ENCODE results near the gene RLBP1.

The RLBP1 gene

DNA sequence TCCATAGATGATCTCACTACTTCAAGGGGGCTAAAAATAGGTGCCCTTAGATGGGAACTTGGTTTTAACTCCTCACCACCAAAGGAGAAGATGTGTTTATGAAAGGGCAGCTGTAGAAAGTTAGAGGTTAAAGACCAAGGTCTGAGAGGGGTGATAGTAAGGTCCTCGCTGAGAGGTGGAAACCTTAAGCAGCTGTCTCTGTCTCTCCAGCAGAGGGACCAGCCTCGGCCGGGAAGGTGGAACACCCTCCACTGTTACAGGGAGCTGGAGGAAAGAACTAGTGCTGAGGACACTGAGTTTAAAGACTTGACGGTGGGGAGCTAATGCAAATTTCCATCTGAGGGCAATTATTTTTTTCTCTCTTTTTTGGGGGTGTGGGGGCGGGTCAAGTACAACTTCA lies 8.9 kb upstream of the RLBP1 start:
- TF ChIP-seq, protein P1, sequence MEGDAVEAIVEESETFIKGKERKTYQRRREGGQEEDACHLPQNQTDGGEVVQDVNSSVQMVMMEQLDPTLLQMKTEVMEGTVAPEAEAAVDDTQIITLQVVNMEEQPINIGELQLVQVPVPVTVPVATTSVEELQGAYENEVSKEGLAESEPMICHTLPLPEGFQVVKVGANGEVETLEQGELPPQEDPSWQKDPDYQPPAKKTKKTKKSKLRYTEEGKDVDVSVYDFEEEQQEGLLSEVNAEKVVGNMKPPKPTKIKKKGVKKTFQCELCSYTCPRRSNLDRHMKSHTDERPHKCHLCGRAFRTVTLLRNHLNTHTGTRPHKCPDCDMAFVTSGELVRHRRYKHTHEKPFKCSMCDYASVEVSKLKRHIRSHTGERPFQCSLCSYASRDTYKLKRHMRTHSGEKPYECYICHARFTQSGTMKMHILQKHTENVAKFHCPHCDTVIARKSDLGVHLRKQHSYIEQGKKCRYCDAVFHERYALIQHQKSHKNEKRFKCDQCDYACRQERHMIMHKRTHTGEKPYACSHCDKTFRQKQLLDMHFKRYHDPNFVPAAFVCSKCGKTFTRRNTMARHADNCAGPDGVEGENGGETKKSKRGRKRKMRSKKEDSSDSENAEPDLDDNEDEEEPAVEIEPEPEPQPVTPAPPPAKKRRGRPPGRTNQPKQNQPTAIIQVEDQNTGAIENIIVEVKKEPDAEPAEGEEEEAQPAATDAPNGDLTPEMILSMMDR (conservative IDR thresholded peaks at IDR 0.05; ENCODE audit: low read depth, low read length), result no peak
- no peaks in the 10 kb centered on the region for H3K27me3 ChIP-seq (ENCODE audit: insufficient read depth, low read depth)
- no peak overlapping the region for H3K9ac ChIP-seq
- no peak overlapping the region for H3K4me3 ChIP-seq (IDR thresholded peaks at IDR 0.05; ENCODE audit: insufficient read depth, low read depth, low read length)
- H3K4me2 ChIP-seq, result no peak overlapping the region
- H2AFZ ChIP-seq (ENCODE audit: low read depth), result no peak overlapping the region
- no peaks in the 10 kb centered on the region for H3K79me2 ChIP-seq (ENCODE audit: insufficient read depth, low read depth)
- H3K36me3 ChIP-seq (ENCODE audit: insufficient read depth), result no peaks in the 10 kb centered on the region
- no peaks in the 10 kb centered on the region for H4K20me1 ChIP-seq (ENCODE audit: insufficient read depth)
- H3K27ac ChIP-seq, result no peak overlapping the region
- H3K4me1 ChIP-seq (ENCODE audit: low read depth, poor library complexity, severe bottlenecking), result no peaks in the 10 kb centered on the region

DNA sequence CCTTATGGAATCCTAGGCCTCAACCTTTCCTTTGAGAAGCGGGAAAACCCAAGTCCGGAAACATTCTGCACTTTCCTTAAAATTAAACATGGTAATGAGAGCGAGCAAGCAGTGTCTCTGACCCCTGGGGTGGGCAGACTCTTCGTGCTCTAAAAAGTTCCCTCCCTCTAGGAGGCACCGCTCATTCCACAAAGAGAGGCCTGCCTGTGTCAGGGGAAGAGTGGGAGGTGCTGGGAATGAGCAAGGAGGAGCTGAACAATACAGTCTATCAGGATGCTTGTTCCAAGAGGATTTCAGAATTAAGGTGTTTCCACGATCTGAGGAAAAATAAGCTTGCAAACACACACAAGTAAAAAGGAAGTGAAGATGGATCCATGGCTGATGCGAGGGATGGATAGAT lies 6.0 kb upstream of the RLBP1 start:
- Histone ChIP-seq H3K9ac (no peak overlapping the region), H4K20me1 (ENCODE audit: insufficient read depth) (no peaks in the 10 kb centered on the region), H3K4me1 (ENCODE audit: low read depth, poor library complexity, severe bottlenecking) (no peaks in the 10 kb centered on the region), H3K27me3 (ENCODE audit: insufficient read depth, low read depth) (no peaks in the 10 kb centered on the region), H3K4me2 (no peak overlapping the region), H3K79me2 (ENCODE audit: insufficient read depth, low read depth) (no peaks in the 10 kb centered on the region), H3K27ac (no peak overlapping the region), H3K4me3 (IDR thresholded peaks at IDR 0.05; ENCODE audit: insufficient read depth, low read depth, low read length) (no peak overlapping the region), H3K36me3 (ENCODE audit: insufficient read depth) (no peaks in the 10 kb centered on the region), H2AFZ (ENCODE audit: low read depth) (no peak overlapping the region)
- TF ChIP-seq, protein P1 (conservative IDR thresholded peaks at IDR 0.05; ENCODE audit: low read depth, low read length), result no peak

DNA sequence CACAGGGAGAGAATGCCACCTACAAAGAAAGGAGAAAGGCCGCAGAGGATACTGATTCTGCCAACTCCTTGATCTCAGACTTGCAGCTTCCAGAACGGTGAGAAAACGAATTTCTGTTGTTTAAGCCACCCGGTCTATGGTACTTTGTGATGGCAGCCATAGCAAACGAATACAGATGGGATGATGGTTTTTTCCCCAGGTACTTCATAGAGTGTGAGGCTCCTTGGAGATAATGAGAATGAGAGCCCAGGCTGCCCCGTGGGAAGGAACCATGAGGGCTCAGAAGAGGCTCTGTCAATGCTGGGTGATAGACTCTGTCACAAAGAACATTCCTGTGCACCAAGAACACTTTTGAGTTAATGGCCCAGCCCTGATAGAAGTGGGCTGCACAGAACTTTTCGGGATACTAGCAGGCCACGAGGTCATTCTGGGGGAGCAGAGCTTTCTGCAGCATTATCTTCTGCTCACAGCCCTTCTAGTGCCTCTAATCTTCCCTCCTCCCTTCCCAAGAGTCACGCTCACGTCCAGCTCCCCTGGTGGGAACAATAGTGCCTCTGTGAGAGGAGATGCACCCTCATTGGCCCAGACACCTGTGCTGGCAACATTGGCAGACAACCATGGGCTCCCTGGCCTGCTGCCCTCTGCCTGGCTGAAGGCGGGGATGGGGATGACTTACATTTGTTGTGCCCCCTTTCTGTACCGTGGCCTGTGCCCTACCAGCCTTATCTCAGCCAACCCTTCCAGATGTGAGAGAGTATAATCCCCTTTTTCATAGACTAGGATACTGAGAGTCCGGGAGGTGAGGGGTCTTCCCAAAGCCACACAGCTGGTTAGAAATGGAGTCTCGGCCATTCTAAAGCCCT lies 5.2 kb upstream of the RLBP1 start:
- H3K79me2 ChIP-seq (ENCODE audit: insufficient read depth, low read depth), result no peaks in the 10 kb centered on the region
- no peak overlapping the region for H2AFZ ChIP-seq (ENCODE audit: low read depth)
- no peaks in the 10 kb centered on the region for H3K27me3 ChIP-seq (ENCODE audit: insufficient read depth, low read depth)
- H3K4me1 ChIP-seq (ENCODE audit: low read depth, poor library complexity, severe bottlenecking), result no peaks in the 10 kb centered on the region
- no peak overlapping the region for H3K27ac ChIP-seq
- H3K4me2 ChIP-seq, result no peak overlapping the region
- no peaks in the 10 kb centered on the region for H4K20me1 ChIP-seq (ENCODE audit: insufficient read depth)
- H3K36me3 ChIP-seq (ENCODE audit: insufficient read depth), result no peaks in the 10 kb centered on the region
- TF ChIP-seq, protein P1 (conservative IDR thresholded peaks at IDR 0.05; ENCODE audit: low read depth, low read length), result no peak
- no peak overlapping the region for H3K4me3 ChIP-seq (IDR thresholded peaks at IDR 0.05; ENCODE audit: insufficient read depth, low read depth, low read length)
- no peak overlapping the region for H3K9ac ChIP-seq

DNA sequence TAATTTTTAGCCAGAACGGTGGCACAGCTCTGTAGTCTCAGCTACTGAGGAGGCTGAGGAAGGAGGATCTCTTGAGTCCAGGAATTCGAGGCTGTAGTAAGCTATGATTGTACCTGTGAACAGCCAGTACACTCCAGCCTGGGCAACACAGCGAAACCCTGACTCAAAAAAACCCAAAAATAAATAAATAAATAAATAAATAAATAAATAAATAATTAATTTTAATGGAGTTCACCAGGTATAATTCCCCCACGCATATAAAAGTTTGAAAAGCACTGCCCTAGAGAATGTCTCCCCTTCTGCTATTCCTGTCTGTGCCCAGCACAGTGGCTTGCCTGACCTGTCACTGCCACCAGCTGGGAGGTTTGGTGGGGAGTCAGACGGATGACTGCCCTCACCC lies 4.2 kb upstream of the RLBP1 start:
- Histone ChIP-seq H2AFZ (ENCODE audit: low read depth) (no peak overlapping the region), H3K36me3 (ENCODE audit: insufficient read depth) (no peaks in the 10 kb centered on the region), H3K79me2 (ENCODE audit: insufficient read depth, low read depth) (no peaks in the 10 kb centered on the region), H3K4me3 (IDR thresholded peaks at IDR 0.05; ENCODE audit: insufficient read depth, low read depth, low read length) (no peak overlapping the region), H4K20me1 (ENCODE audit: insufficient read depth) (no peaks in the 10 kb centered on the region), H3K9ac (no peak overlapping the region), H3K27me3 (ENCODE audit: insufficient read depth, low read depth) (no peaks in the 10 kb centered on the region), H3K4me2 (no peak overlapping the region), H3K27ac (no peak overlapping the region), H3K4me1 (ENCODE audit: low read depth, poor library complexity, severe bottlenecking) (no peaks in the 10 kb centered on the region)
- TF ChIP-seq, protein P1 (conservative IDR thresholded peaks at IDR 0.05; ENCODE audit: low read depth, low read length), result no peak

Measured in KMS-11 (cell line).